Hepatocyte (in vitro differentiated cells): Measurements from ENCODE around the gene CEP85L.

Source experiments
- CTCF ChIP-seq: fragments of 200-600 bp; sonication (generic); IDR thresholded peaks from 2 replicates; pipeline ENCODE4 v1.5.1; 2016; ENCODE audit warnings: antibody characterized with exemption, mild to moderate bottlenecking; ENCODE audit not compliant: poor library complexity
- EZH2 ChIP-seq: fragments of 200-600 bp; sonication (generic); IDR thresholded peaks from 2 replicates; pipeline ENCODE4 v1.6.1; 2016; ENCODE audit warnings: antibody characterized with exemption, mild to moderate bottlenecking, borderline replicate concordance
- EZH2phosphoT487 ChIP-seq: fragments of 200-600 bp; sonication (generic); IDR thresholded peaks from one replicate; pipeline ENCODE4 v1.6.1; 2018; ENCODE audit warnings: antibody characterized with exemption, mild to moderate bottlenecking, low read depth, moderate library complexity; ENCODE audit not compliant: unreplicated experiment, severe bottlenecking

DNA sequence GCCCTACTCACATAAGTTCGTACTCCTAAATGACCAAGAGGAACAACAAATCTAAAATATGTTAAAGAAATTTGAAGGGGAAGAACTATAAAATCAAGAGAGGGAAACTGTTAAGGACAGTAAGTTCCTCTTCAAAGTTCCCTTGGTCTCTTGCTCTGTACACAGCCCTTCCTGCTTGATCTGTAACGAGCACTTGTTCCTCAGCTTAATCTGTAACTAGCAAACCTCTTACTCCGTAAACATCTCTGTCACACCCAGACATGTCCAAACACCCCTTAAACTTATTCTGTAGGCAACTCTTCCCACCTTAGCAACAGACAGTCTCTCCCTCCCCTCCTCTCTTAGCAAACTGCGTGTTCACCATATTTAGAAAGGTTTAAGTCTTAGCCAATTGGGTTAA, 73.4 kb downstream of the CEP85L start:
- TF ChIP-seq CTCF (no peak), EZH2 (no peak), EZH2phosphoT487 (no peak)
